K562 (cell line): ENCODE measurements around the gene OSBPL10. TPM values are rescaled to one million over a fixed set of nuclear protein-coding genes. Genes with fewer than 3 reads are reported as not detected.

Experiments used
- ATAC-seq: fragments of 200-7000 bp; cut with Tn5 transposase; 3 replicates; pipeline ENCODE4 v1.9.1; 2020; ENCODE audit warnings: moderate library complexity
- BruUV-seq: library from RNA; stranded (reverse); fragments of 400-500 nt; replicated peaks from 2 replicates; lab custom pipeline; 2021; lab: Mats Ljungman, UMichigan
- CTCF ChIA-PET: fragments of 300-600 bp; formaldehyde crosslinking; extraction: SDS; loops from one replicate; lab custom pipeline; 2021; ENCODE audit warnings: low intra/inter-chr PET ratio; lab: Yijun Ruan, JAX
- POLR2A ChIA-PET: fragments of 300-600, 350-650 bp; sonication (Branson Sonifier 250); formaldehyde crosslinking; extraction: SDS; loops from one replicate; lab custom pipeline; 2021; ENCODE audit warnings: antibody characterized with exemption, inconsistent platforms; lab: Yijun Ruan, JAX
- DNase-seq, 4 experiments: peaks; one replicate each; pipeline versions ENCODE4 v3.0.0 to v3.0.0-alpha.2; 2011 to 2018; ENCODE audit warnings: low spot score in 3 of 4, mixed read lengths in 3 of 4; ENCODE audit errors: extremely low read depth in 1 of 4
- FAIRE-seq: peaks from 2 replicates; lab custom pipeline; 2011; peaks lifted over from hg19 to GRCh38; lab: Jason Lieb, UNC
- H2AFZ ChIP-seq: 2 replicates; pipeline ENCODE4 v1.6.0; 2011; ENCODE audit warnings: low read depth, low read length, control low read depth, inconsistent platforms
- H3K27ac ChIP-seq: fragments of 200-600 bp; 3 replicates; pipeline ENCODE4 v1.8.0; 2011; ENCODE audit warnings: low read depth, mild to moderate bottlenecking, control low read depth, inconsistent platforms, low read length, moderate library complexity, mixed read lengths; ENCODE audit errors: extremely low read depth
- H3K27me3 ChIP-seq, 2 experiments: fragments of 300-600 bp in 1 of 2; 2 replicates in 1 of 2; 3 replicates in 1 of 2; pipeline versions ENCODE4 v1.6.0 to v1.8.0; 2011; ENCODE audit warnings: inconsistent platforms in 2 of 2, low read length in 2 of 2, mild to moderate bottlenecking in 1 of 2, mixed read lengths in 1 of 2, moderate library complexity in 1 of 2; ENCODE audit not compliant: control insufficient read depth in 2 of 2, insufficient read depth in 2 of 2
- H3K36me3 ChIP-seq: fragments of 300-600 bp; 3 replicates; pipeline ENCODE4 v1.8.0; 2011; ENCODE audit warnings: mild to moderate bottlenecking, low read length, inconsistent platforms; ENCODE audit not compliant: control insufficient read depth, insufficient read depth
- H3K4me1 ChIP-seq, 2 experiments: fragments of 200-600 bp in 1 of 2; replicated peaks in 1 of 2; 2 replicates in 1 of 2; 3 replicates in 1 of 2; pipeline versions ENCODE4 v1.5.1 to v1.8.0; 2011; ENCODE audit warnings: inconsistent platforms in 2 of 2, low read length in 2 of 2, mild to moderate bottlenecking in 1 of 2, mixed read lengths in 1 of 2, moderate library complexity in 1 of 2; ENCODE audit not compliant: control insufficient read depth in 2 of 2, insufficient read depth in 2 of 2
- H3K4me2 ChIP-seq: 2 replicates; pipeline ENCODE4 v1.6.1; 2011; ENCODE audit warnings: low read length, control low read depth, inconsistent platforms, mixed read lengths; ENCODE audit not compliant: insufficient read depth
- H3K4me3 ChIP-seq: fragments of 200-600 bp; sonication (generic), shearing (Covaris generic); 2 replicates; pipeline ENCODE4 v1.5.1; 2016; ENCODE audit warnings: control low read depth, inconsistent platforms
- H3K79me2 ChIP-seq: fragments of 200-600 bp; 3 replicates; pipeline ENCODE4 v1.8.0; 2011; ENCODE audit warnings: low read length, inconsistent platforms; ENCODE audit not compliant: control insufficient read depth, insufficient read depth
- H3K9ac ChIP-seq, 2 experiments: 2 replicates each; pipeline versions ENCODE4 v1.6.0 to v1.6.1; 2011; ENCODE audit warnings: low read depth in 2 of 2, low read length in 2 of 2, control low read depth in 1 of 2, inconsistent platforms in 1 of 2, mild to moderate bottlenecking in 1 of 2, mixed read lengths in 1 of 2; ENCODE audit not compliant: insufficient read depth in 1 of 2
- H3K9me1 ChIP-seq: one replicate; pipeline ENCODE4 v1.6.0; 2011; ENCODE audit warnings: inconsistent platforms, mild to moderate bottlenecking, low read length, moderate library complexity; ENCODE audit not compliant: control insufficient read depth, insufficient read depth
- H3K9me3 ChIP-seq: replicated peaks from 2 replicates; pipeline ENCODE4 v1.5.1; 2011; ENCODE audit warnings: low read depth, low read length, inconsistent platforms; ENCODE audit not compliant: control insufficient read depth, insufficient read depth
- H4K20me1 ChIP-seq: replicated peaks from 2 replicates; pipeline ENCODE4 v1.6.1; 2011; ENCODE audit warnings: low read length, inconsistent platforms, mixed read lengths; ENCODE audit not compliant: control insufficient read depth, insufficient read depth
- ATF4 ChIP-seq: fragments of 450-650 bp; formaldehyde crosslinking; IDR thresholded peaks from 2 replicates; pipeline ENCODE4 v1.4.0; 2022; ENCODE audit warnings: mild to moderate bottlenecking, moderate library complexity
- FOXP1 ChIP-seq: sonication (generic); formaldehyde crosslinking; IDR thresholded peaks from 2 replicates; pipeline ENCODE4 v1.8.0; 2022; ENCODE audit warnings: mild to moderate bottlenecking, missing genetic modification reagents
- JUN ChIP-seq, 2 experiments: sonication (generic) in 1 of 2; formaldehyde crosslinking in 1 of 2; IDR thresholded peaks; 2 replicates each; pipeline versions ENCODE4 v1.6.1 to v1.8.0; 2012 to 2022; ENCODE audit warnings: borderline replicate concordance in 2 of 2, mild to moderate bottlenecking in 2 of 2, improper control_type of control experiment in 1 of 2, low read depth in 1 of 2, low read length in 1 of 2, missing genetic modification reagents in 1 of 2
- LEF1 ChIP-seq: fragments of 450-650 bp; IDR thresholded peaks from 2 replicates; pipeline ENCODE4 v1.6.1; 2016; ENCODE audit warnings: mild to moderate bottlenecking
- MYC ChIP-seq, 2 experiments: fragments of 250-450 bp in 1 of 2; sonication (Bioruptor Pico) in 1 of 2; IDR thresholded peaks; 2 replicates each; pipeline versions ENCODE4 v1.5.1 to v1.6.1; 2012 to 2021; ENCODE audit warnings: low read depth in 2 of 2, borderline replicate concordance in 1 of 2, improper control_type of control experiment in 1 of 2, low read length in 1 of 2, mild to moderate bottlenecking in 1 of 2, moderate library complexity in 1 of 2
- NFXL1 ChIP-seq: fragments of 450-650 bp; formaldehyde crosslinking; IDR thresholded peaks from 2 replicates; pipeline ENCODE4 v1.4.0; 2021; ENCODE audit warnings: mild to moderate bottlenecking
- RBM17 ChIP-seq: fragments of 200-400 bp; formaldehyde crosslinking; IDR thresholded peaks from 2 replicates; pipeline ENCODE4 v1.6.1; 2017; ENCODE audit warnings: low read depth, mild to moderate bottlenecking, low read length, borderline replicate concordance
- SMAD4 ChIP-seq: fragments of 250-450 bp; sonication (Bioruptor Pico); conservative IDR thresholded peaks from 2 replicates; pipeline ENCODE4 v1.8.0; 2021; ENCODE audit warnings: inconsistent platforms, mild to moderate bottlenecking, moderate library complexity
- ZBTB26 ChIP-seq: fragments of 450-650 bp; formaldehyde crosslinking; IDR thresholded peaks from 2 replicates; pipeline ENCODE4 v1.4.0; 2022; ENCODE audit warnings: missing genetic modification characterization
- ZEB2 ChIP-seq: fragments of 450-650 bp; IDR thresholded peaks from 2 replicates; pipeline ENCODE4 v1.6.1; 2016
- ZNF696 ChIP-seq: fragments of 250-450 bp; sonication (Bioruptor Pico); conservative IDR thresholded peaks from 2 replicates; pipeline ENCODE4 v1.4.0; 2020; ENCODE audit warnings: mild to moderate bottlenecking, moderate library complexity
- WGBS: fragments of 100-300 bp; shearing (Covaris generic); methylation state at CpG from one replicate; pipeline ENCODE4 v1.1.6; 2016; ENCODE audit warnings: low coverage, mixed read lengths; ENCODE audit not compliant: insufficient coverage; ENCODE audit errors: missing lambda C conversion rate; 5-methylcytosine and 5-hydroxymethylcytosine counted together
- in situ Hi-C: fragments of 300-500 bp; cut with MboI; formaldehyde crosslinking; loops from 4 replicates; pipeline ENCODE4 v1.15.0; 2018; ENCODE audit warnings: inconsistent platforms, mixed read lengths
- intact Hi-C: fragments of 100-400 bp; cut with micrococcal nuclease; formaldehyde crosslinking; loops from 2 replicates; pipeline ENCODE4 v1.14.2; 2022
- polyA plus RNA-seq, 8 experiments: library from polyadenylated mRNA; depleted of rRNA in 4 of 8; stranded (reverse) in 5 of 8; unstranded in 3 of 8; fragments of >200 nt; fragmentation: Nextera tagmentation in 2 of 8; fragmentation: Illumina TruSeq in 1 of 8; extraction: Ambion mirVana in 2 of 8; extraction: Trizol in 1 of 8; gene quantifications; 2 replicates each; pipeline versions ENCODE4 v1.2.1 to v1.2.3, GENCODE V29; 2011 to 2014; ENCODE audit warnings: inconsistent platforms in 1 of 8, missing spikeins in 1 of 8
- total RNA-seq, 7 experiments: library from RNA; depleted of rRNA in 6 of 7; stranded (reverse); fragments of >200 nt in 6 of 7; fragmentation: Illumina TruSeq in 2 of 7; extraction: Trizol in 2 of 7; gene quantifications; 2 replicates each; pipeline versions ENCODE4 v1.2.1 to v1.2.3, GENCODE V29; 2011 to 2021; ENCODE audit warnings: low replicate concordance in 1 of 7
- TF ChIP-seq, protein P1 (sequence below): fragments of 450-650 bp; IDR thresholded peaks from 2 replicates; pipeline ENCODE4 v1.6.1; 2016; ENCODE audit warnings: low read depth

OSBPL10 gene
- total and polyA plus RNA-seq, 9 of the 15 experiments (the other 6 are each of a cell fraction or from before 2014, with no cell fraction given) = 0.03 to 0.19 (median 0.14) TPM; not detected in 2

- H3K9ac ChIP-seq = no peak overlapping the region
- 0% methylated on average over 7 of the region's 7 CpGs for WGBS
- intact Hi-C loops = no loop called here
- TF ChIP-seq LEF1 (no peak), RBM17 (no peak), MYC (IDR thresholded peaks at IDR 0.05; ENCODE audit: low read depth, low read length) (no peak), MYC (CRISPR knock-in tag; IDR thresholded peaks at IDR 0.05; ENCODE audit: borderline replicate concordance, low read depth) (no peak), NFXL1 (CRISPR knock-in tag) (no peak), ZNF696 (CRISPR knock-in tag) (no peak), SMAD4 (CRISPR knock-in tag) (no peak), ZEB2 (no peak), ATF4 (CRISPR knock-in tag) (no peak), FOXP1 (CRISPR knock-in tag) (no peak), JUN (IDR thresholded peaks at IDR 0.05; ENCODE audit: borderline replicate concordance, low read depth, low read length) (no peak), JUN (CRISPR knock-in tag; IDR thresholded peaks at IDR 0.05; ENCODE audit: borderline replicate concordance) (no peak), ZBTB26 (CRISPR knock-in tag) (no peak)
- TF ChIP-seq, protein P1, sequence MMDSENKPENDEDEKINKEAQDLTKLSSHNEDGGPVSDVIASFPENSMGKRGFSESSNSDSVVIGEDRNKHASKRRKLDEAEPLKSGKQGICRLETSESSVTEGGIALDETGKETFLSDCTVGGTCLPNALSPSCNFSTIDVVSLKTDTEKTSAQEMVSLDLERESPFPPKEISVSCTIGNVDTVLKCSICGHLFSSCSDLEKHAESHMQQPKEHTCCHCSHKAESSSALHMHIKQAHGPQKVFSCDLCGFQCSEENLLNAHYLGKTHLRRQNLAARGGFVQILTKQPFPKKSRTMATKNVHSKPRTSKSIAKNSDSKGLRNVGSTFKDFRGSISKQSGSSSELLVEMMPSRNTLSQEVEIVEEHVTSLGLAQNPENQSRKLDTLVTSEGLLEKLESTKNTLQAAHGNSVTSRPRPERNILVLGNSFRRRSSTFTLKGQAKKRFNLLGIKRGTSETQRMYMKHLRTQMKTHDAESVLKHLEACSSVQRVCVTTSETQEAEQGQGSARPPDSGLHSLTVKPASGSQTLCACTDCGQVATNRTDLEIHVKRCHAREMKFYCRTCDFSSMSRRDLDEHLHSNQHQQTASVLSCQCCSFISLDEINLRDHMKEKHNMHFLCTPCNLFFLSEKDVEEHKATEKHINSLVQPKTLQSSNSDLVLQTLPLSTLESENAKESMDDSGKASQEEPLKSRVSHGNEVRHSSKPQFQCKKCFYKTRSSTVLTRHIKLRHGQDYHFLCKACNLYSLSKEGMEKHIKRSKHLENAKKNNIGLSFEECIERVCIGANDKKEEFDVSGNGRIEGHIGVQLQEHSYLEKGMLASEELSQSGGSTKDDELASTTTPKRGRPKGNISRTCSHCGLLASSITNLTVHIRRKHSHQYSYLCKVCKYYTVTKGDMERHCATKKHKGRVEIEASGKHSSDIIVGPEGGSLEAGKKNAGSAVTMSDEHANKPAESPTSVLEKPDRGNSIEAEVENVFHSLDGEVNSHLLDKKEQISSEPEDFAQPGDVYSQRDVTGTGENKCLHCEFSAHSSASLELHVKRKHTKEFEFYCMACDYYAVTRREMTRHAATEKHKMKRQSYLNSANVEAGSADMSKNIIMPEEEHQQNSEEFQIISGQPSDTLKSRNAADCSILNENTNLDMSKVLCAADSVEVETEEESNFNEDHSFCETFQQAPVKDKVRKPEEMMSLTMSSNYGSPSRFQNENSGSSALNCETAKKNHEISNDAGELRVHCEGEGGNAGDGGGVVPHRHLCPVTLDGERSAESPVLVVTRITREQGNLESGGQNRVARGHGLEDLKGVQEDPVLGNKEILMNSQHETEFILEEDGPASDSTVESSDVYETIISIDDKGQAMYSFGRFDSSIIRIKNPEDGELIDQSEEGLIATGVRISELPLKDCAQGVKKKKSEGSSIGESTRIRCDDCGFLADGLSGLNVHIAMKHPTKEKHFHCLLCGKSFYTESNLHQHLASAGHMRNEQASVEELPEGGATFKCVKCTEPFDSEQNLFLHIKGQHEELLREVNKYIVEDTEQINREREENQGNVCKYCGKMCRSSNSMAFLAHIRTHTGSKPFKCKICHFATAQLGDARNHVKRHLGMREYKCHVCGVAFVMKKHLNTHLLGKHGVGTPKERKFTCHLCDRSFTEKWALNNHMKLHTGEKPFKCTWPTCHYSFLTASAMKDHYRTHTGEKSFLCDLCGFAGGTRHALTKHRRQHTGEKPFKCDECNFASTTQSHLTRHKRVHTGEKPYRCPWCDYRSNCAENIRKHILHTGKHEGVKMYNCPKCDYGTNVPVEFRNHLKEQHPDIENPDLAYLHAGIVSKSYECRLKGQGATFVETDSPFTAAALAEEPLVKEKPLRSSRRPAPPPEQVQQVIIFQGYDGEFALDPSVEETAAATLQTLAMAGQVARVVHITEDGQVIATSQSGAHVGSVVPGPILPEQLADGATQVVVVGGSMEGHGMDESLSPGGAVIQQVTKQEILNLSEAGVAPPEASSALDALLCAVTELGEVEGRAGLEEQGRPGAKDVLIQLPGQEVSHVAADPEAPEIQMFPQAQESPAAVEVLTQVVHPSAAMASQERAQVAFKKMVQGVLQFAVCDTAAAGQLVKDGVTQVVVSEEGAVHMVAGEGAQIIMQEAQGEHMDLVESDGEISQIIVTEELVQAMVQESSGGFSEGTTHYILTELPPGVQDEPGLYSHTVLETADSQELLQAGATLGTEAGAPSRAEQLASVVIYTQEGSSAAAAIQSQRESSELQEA = no peak
Observed at GRCh38 chr3:31953091-31953490, 28.0 kb downstream of the OSBPL10 start.

More at GRCh38 chr3:31953091-31953490, 28.0 kb downstream of the OSBPL10 start:
- H3K9me3 ChIP-seq = no peaks in the 10 kb centered on the region
- H3K4me3 ChIP-seq = no peak overlapping the region
- H3K27me3 ChIP-seq = 0 out of 5 replicates have a peak, but pooled peaks cover 3% of the 10 kb centered on the region in 2 experiments
- no peak overlapping the region for H3K27ac ChIP-seq
- in situ Hi-C loops = no loop called here
- no peaks in the 10 kb centered on the region for H3K79me2 ChIP-seq
- DNase-seq (no peak), FAIRE-seq (no peak), ATAC-seq (no peak)
- no peaks in the 10 kb centered on the region for H3K9me1 ChIP-seq
- ChIA-PET CTCF (no interaction called here), POLR2A (no interaction called here)
- no peak overlapping the region for H2AFZ ChIP-seq
- no peaks in the 10 kb centered on the region for H3K36me3 ChIP-seq
- no peak overlapping the region for H3K4me2 ChIP-seq
- no peaks in the 10 kb centered on the region; the same call in 1 of the 2 replicates for H4K20me1 ChIP-seq
- no peaks in the 10 kb centered on the region for H3K4me1 ChIP-seq
- BruUV-seq = no TSS peak
